NCI-H748 (cell line): ENCODE results near the gene CELF2.
A peak's percentile ranks its signal among the peaks of the same experiment; 100 is the strongest.
"Not testable (repeated sequence)": the region's sequence is repeated elsewhere in the genome, so short reads cannot be mapped to it uniquely, and the experiment has no call there.

Experiments
- DNase-seq: peaks from one replicate; lab custom pipeline; 2025; ENCODE audit not compliant: unreplicated experiment; lab: John Stamatoyannopoulos, UW

CELF2 gene

GRCh38 chr10:11120711-11121110 lies 103.0 kb downstream of the CELF2 start:
- peak; percentile 6 for DNase-seq

- DNase-seq = not testable (repeated sequence)
Observed at GRCh38 chr10:11123892-11124291, 106.2 kb downstream of the CELF2 start.

- DNase-seq = no peak
Observed at GRCh38 chr10:11125004-11125403, 107.3 kb downstream of the CELF2 start.

GRCh38 chr10:11127017-11127416 lies 109.3 kb downstream of the CELF2 start:
- not testable (repeated sequence) for DNase-seq

- no peak for DNase-seq
Observed at GRCh38 chr10:11131112-11131639, 113.5 kb downstream of the CELF2 start.

GRCh38 chr10:11134411-11134810 lies 116.7 kb downstream of the CELF2 start:
- DNase-seq = no peak

- DNase-seq = no peak
Observed at GRCh38 chr10:11135709-11136108, 118.0 kb downstream of the CELF2 start.

- no peak for DNase-seq
Observed at GRCh38 chr10:11138314-11139033, 120.8 kb downstream of the CELF2 start.

GRCh38 chr10:11140963-11141362 lies 123.3 kb downstream of the CELF2 start:
- DNase-seq = no peak

GRCh38 chr10:11141571-11142091 lies 124.0 kb downstream of the CELF2 start:
- DNase-seq = no peak

GRCh38 chr10:11142777-11143176 lies 125.1 kb downstream of the CELF2 start:
- no peak for DNase-seq

GRCh38 chr10:11143242-11143641 lies 125.6 kb downstream of the CELF2 start:
- no peak for DNase-seq

GRCh38 chr10:11144626-11145494 lies 127.2 kb downstream of the CELF2 start:
- DNase-seq = no peak

GRCh38 chr10:11145495-11145855 lies 127.8 kb downstream of the CELF2 start:
- DNase-seq = no peak

GRCh38 chr10:11146402-11147171 lies 128.9 kb downstream of the CELF2 start:
- no peak for DNase-seq

- DNase-seq = no peak
Observed at GRCh38 chr10:11147722-11148121, 130.1 kb downstream of the CELF2 start.

GRCh38 chr10:11148142-11149028 lies 130.7 kb downstream of the CELF2 start:
- DNase-seq = no peak

GRCh38 chr10:11149807-11150141 lies 132.1 kb downstream of the CELF2 start:
- DNase-seq = no peak

GRCh38 chr10:11150231-11150731 lies 132.6 kb downstream of the CELF2 start:
- DNase-seq = no peak

GRCh38 chr10:11150879-11151415 lies 133.3 kb downstream of the CELF2 start:
- no peak for DNase-seq
